HUES64 (cell line): ENCODE data around the gene CEACAM21.

Source experiments
- H3K27ac ChIP-seq: 2 replicates; pipeline ENCODE4 v1.7.0; 2013; ENCODE audit warnings: low read depth, low read length, inconsistent platforms
- H3K27me3 ChIP-seq: 2 replicates; pipeline ENCODE4 v1.6.1; 2013; ENCODE audit warnings: mild to moderate bottlenecking, low read length; ENCODE audit not compliant: insufficient read depth
- H3K36me3 ChIP-seq: 2 replicates; pipeline ENCODE4 v1.6.1; 2013; ENCODE audit warnings: mild to moderate bottlenecking, low read length; ENCODE audit not compliant: insufficient read depth
- H3K4me1 ChIP-seq: 2 replicates; pipeline ENCODE4 v1.6.1; 2013; ENCODE audit warnings: mild to moderate bottlenecking, low read length, moderate library complexity; ENCODE audit not compliant: insufficient read depth
- H3K4me3 ChIP-seq: 2 replicates; pipeline ENCODE4 v1.5.1; 2013; ENCODE audit warnings: mild to moderate bottlenecking, low read length, moderate library complexity
- H3K9ac ChIP-seq: 2 replicates; pipeline ENCODE4 v1.6.1; 2013; ENCODE audit warnings: mild to moderate bottlenecking, low read depth, low read length
- H3K9me3 ChIP-seq: 2 replicates; pipeline ENCODE4 v1.6.1; 2013; ENCODE audit warnings: low read depth, low read length; ENCODE audit not compliant: insufficient read depth
- WGBS: fragments of 150-250, 120-280 bp; methylation state at CpG from one replicate; pipeline ENCODE4 v1.1.7; 2013; ENCODE audit warnings: missing lambda C conversion rate; 5-methylcytosine and 5-hydroxymethylcytosine counted together

Gene CEACAM21

DNA sequence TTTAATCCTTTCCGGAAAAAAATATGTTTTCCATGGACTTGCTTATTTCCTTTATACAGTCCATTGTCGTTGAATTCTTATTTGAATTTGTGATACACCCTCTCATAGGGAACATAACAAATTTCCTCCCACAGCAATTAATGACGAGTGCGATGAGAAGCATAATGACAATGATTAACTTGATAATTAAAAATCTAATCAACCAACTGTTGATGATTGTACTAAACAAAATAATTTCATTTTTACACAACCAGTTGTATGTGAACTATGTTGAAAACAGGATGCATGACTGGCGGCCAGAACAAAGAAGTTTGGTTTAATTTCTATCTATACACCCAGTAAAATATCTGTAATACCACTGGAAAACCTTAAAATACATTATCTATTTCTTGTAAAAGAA, 26.1 kb upstream of the CEACAM21 start:
- H3K4me1 ChIP-seq: peaks cover 26% of the 10 kb centered on the region
- H3K9me3 ChIP-seq: peaks cover 11% of the 10 kb centered on the region
- no peaks in the 10 kb centered on the region for H3K27me3 ChIP-seq
- peak overlapping the region; percentile 30; the same call in 1 of the 2 replicates for H3K4me3 ChIP-seq
- no peak overlapping the region; the same call in 1 of the 2 replicates for H3K27ac ChIP-seq
- no peaks in the 10 kb centered on the region for H3K36me3 ChIP-seq
- no peak overlapping the region for H3K9ac ChIP-seq
- 97% methylated on average over 4 of the region's 5 CpGs for WGBS

DNA sequence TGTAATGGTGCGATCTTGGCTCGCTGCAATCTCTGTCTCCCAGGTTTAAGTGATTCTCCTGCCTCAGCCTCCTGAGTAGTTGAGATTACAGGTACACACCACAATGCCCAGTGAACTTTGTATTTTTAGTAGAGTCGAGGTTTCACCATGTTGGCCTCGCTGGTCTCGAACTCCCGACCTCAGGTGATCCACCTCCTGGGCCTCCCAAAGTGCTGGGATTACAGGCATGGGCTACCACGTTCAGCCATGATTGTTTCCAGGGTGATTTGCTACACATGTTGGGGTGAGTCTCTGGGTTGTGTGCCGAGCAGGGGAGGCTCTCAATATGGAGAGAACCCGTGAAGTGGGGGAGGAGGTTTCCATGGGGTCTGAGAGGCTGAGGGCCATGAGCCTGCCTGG, 24.8 kb upstream of the CEACAM21 start:
- H3K9ac ChIP-seq: no peak overlapping the region
- no peak overlapping the region for H3K27ac ChIP-seq
- no peaks in the 10 kb centered on the region; the same call in 1 of the 2 replicates for H3K27me3 ChIP-seq
- WGBS: 92% methylated on average over 9 of the region's 9 CpGs
- H3K4me3 ChIP-seq: no peak overlapping the region
- no peaks in the 10 kb centered on the region for H3K36me3 ChIP-seq
- peaks cover 11% of the 10 kb centered on the region for H3K9me3 ChIP-seq
- peaks cover 26% of the 10 kb centered on the region for H3K4me1 ChIP-seq

DNA sequence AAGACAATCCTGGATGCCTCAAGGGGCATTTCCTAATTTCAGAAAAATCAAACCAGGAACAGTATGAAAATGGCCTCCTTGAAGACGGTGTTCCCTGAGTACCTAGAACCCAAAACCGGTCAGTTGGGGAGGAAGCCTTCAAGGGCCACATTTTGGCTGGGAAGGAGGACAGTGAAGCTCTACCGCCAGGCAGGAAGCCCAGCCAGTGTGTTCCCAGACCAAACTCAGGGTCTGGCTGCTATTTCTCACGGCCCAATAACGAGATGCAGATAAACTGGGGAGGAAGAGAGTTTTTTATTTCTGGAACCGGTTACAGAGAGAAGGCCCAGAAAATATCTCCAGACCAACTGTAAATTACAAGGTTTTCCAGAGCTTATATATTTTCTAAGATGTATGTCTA, 24.3 kb upstream of the CEACAM21 start:
- Histone ChIP-seq H3K9ac (no peak overlapping the region), H3K36me3 (no peaks in the 10 kb centered on the region), H3K9me3 (peaks cover 11% of the 10 kb centered on the region), H3K4me3 (no peak overlapping the region), H3K27ac (no peak overlapping the region), H3K4me1 (peaks cover 26% of the 10 kb centered on the region), H3K27me3 (no peaks in the 10 kb centered on the region; the same call in 1 of the 2 replicates)
- WGBS: 92% methylated on average over 6 of the region's 6 CpGs

- Histone ChIP-seq H3K27ac (no peak overlapping the region), H3K4me1 (peaks cover 26% of the 10 kb centered on the region), H3K4me3 (no peak overlapping the region), H3K9me3 (peaks cover 11% of the 10 kb centered on the region), H3K27me3 (peaks cover 5% of the 10 kb centered on the region), H3K36me3 (no peaks in the 10 kb centered on the region), H3K9ac (no peak overlapping the region)
- 91% methylated on average over 6 of the region's 6 CpGs for WGBS
These were observed 23.4 kb upstream of the CEACAM21 start for GRCh38 chr19:41552558-41552957.

GRCh38 chr19:41553804-41554203, 22.2 kb upstream of the CEACAM21 start:
- no peak overlapping the region for H3K9ac ChIP-seq
- no peak overlapping the region for H3K27ac ChIP-seq
- 88% methylated on average over 4 of the region's 4 CpGs for WGBS
- H3K27me3 ChIP-seq: peaks cover 11% of the 10 kb centered on the region
- peaks cover 14% of the 10 kb centered on the region for H3K4me1 ChIP-seq
- no peak overlapping the region for H3K4me3 ChIP-seq
- H3K9me3 ChIP-seq: peaks cover 11% of the 10 kb centered on the region
- no peaks in the 10 kb centered on the region for H3K36me3 ChIP-seq

DNA sequence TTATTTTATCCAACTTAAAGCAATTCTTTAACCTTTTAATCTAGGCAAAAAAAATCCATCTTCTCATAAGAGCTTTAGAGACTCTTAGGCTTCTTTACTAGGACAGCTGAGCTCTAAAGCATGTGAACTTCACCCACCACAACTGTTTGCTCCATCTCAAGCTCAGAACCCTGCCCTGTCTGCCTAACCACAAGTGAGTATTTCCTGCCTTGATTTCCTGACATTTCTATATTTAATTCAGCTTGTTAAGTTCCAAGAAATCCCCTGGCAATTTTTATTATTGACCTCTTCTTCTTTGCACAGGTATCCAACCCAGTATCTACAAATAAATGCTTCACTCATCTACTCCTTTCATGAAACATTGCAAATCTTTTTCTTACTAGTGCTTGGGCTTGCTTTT, 21.1 kb upstream of the CEACAM21 start:
- Histone ChIP-seq H3K27me3 (peaks cover 22% of the 10 kb centered on the region), H3K9me3 (peaks cover 11% of the 10 kb centered on the region), H3K27ac (no peak overlapping the region), H3K4me3 (no peak overlapping the region), H3K4me1 (peaks cover 4% of the 10 kb centered on the region; the same call in 1 of the 2 replicates), H3K9ac (no peak overlapping the region), H3K36me3 (no peaks in the 10 kb centered on the region)

GRCh38 chr19:41555748-41556147, 20.2 kb upstream of the CEACAM21 start:
- Histone ChIP-seq H3K36me3 (no peaks in the 10 kb centered on the region), H3K9ac (no peak overlapping the region), H3K27ac (no peak overlapping the region), H3K9me3 (peaks cover 11% of the 10 kb centered on the region), H3K4me3 (no peak overlapping the region), H3K4me1 (no peaks in the 10 kb centered on the region), H3K27me3 (peaks cover 31% of the 10 kb centered on the region)
- 70% methylated on average over 3 of the region's 3 CpGs for WGBS

GRCh38 chr19:41563854-41564514, 12.0 kb upstream of the CEACAM21 start:
- H3K9me3 ChIP-seq: no peaks in the 10 kb centered on the region
- H3K36me3 ChIP-seq: no peaks in the 10 kb centered on the region
- no peak overlapping the region for H3K9ac ChIP-seq
- H3K4me3 ChIP-seq: peak overlapping the region; percentile 35
- WGBS: 35% methylated on average over 17 of the region's 19 CpGs
- H3K4me1 ChIP-seq: no peaks in the 10 kb centered on the region
- H3K27ac ChIP-seq: no peak overlapping the region
- peaks cover 90% of the 10 kb centered on the region for H3K27me3 ChIP-seq

DNA sequence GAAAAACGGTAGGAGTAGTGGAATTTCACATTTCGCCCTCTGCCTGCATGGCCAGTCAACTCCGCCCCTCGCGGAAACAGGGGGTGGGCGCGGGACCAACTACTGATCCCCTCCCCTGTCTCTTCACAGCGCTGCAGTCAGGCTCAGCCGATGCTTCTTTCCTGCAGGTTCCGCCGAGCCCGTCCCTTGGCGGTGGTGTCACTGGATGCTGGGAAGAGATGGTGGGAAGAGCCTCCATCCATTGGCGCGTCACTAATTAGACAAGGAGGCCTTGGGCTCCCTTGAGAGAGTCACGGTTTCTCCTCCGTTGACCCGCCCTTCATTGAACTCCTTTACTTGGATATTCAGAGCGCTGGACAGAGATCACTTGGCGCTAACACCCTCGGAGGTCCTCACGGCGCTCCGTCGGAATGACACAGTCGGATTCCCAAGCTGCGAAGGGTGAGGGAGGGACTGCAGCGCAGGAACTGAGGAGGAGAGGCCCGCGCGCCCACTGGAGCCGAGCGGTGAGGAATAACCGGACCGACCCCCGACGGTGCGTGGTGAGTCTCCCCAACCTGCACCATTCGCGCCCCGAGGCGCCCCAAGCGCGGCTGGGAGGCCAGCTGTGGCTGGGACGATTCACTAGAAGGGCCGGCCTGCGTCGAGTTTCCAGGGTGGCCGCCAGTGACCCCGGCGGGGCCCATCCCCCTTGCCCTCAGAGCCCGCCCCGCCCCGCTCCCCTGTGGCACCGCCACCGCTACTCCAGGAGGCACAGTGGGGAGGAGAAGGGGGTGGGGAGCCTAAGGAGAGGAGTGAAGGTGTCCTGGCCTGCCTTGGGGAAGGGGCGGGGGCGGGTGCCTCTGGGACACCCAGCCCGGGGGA, 11.2 kb upstream of the CEACAM21 start:
- Histone ChIP-seq H3K27ac (no peak overlapping the region), H3K27me3 (peaks cover 90% of the 10 kb centered on the region), H3K4me1 (no peaks in the 10 kb centered on the region), H3K9ac (no peak overlapping the region), H3K36me3 (no peaks in the 10 kb centered on the region), H3K9me3 (no peaks in the 10 kb centered on the region), H3K4me3 (peak overlapping the region; percentile 35)
- 3% methylated on average over 59 of the region's 59 CpGs for WGBS

DNA sequence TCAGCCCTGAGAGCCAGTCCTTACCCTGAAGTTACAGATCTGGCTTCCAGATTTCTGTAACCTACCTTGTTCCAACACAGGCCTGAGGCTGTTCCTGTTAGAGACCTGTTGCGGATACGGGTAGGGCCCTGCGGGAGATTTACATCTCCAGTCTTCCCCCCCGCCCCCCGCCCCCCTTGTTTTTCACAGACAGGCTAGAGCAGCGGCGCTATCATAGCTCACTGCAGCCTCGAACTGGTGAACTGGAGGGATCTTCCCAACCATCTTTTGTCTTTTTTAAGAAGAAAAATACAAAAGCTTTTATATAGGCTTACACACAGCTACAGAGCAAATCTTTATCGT, 10.6 kb upstream of the CEACAM21 start:
- WGBS: 29% methylated on average over 6 of the region's 9 CpGs
- no peaks in the 10 kb centered on the region for H3K4me1 ChIP-seq
- no peak overlapping the region for H3K4me3 ChIP-seq
- no peaks in the 10 kb centered on the region for H3K36me3 ChIP-seq
- H3K9me3 ChIP-seq: no peaks in the 10 kb centered on the region
- no peak overlapping the region for H3K27ac ChIP-seq
- H3K27me3 ChIP-seq: peaks cover 90% of the 10 kb centered on the region
- no peak overlapping the region for H3K9ac ChIP-seq

- H3K4me1 ChIP-seq: no peaks in the 10 kb centered on the region
- no peaks in the 10 kb centered on the region for H3K36me3 ChIP-seq
- no peak overlapping the region for H3K9ac ChIP-seq
- WGBS: 68% methylated on average over 2 of the region's 3 CpGs
- H3K27me3 ChIP-seq: peaks cover 85% of the 10 kb centered on the region
- H3K27ac ChIP-seq: no peak overlapping the region
- H3K4me3 ChIP-seq: no peak overlapping the region
- H3K9me3 ChIP-seq: no peaks in the 10 kb centered on the region
These were observed 10.0 kb upstream of the CEACAM21 start for GRCh38 chr19:41566001-41566400.
